ENCODE data around the gene DPH1.
"Not testable (repeated sequence)": the region's sequence is repeated elsewhere in the genome, so short reads cannot be mapped to it uniquely, and the experiment has no call there.

Gene DPH1

DNA sequence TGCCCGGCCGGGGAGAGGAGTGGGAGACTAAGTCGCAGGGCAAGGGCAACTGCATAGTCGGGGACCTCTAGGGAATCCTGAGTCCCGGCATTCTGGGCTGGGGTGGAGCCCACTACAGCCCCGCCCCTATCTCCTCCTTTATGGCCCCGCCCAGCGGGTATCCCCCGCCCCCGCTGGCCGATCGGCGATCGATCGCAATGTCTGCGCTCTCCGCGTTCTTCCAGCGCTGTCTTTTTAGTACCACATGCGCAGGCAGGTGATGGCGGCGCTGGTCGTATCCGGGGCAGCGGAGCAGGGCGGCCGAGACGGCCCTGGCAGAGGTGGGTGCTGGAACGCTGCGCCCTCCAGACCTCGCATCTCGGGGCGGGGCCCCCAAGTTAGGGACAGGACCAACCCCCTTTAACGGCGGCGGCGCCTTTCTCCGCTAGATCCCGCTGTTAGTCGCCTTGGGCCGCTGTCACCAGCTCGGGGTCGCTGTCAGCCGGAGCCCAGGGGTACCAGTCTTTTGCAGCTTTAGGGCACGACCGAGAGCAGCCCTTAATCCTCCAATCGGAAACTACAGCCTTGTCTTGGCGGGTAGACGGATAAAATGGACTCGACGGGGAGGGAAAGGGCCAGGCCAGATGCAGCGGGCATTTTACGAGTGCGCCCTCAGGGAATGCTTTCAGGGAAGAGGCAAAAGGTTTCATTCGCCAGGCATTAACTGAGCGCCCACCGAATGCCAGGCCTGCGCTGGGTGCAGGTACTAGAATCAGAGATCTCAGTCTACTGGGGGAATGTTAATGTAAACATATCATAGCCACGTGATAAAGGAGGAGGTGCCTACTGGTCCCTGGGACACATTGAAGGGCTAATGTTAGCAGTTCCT is at the start of gene DPH1:
Gene DPH1, plus strand, starts transcription at position 243 of the 868 bp plus-strand sequence. Its CDS starts 17 bp downstream, at position 260.
- FAIRE-seq, result peak; percentile 97
- peak; percentile 97 for DNase-seq (ENCODE audit: insufficient read length, low spot score)

GRCh38 chr17:1980665-1981250 is 49.2 kb upstream of the DPH1 start:
- no peak for FAIRE-seq

GRCh38 chr17:1982793-1983366 is 47.1 kb upstream of the DPH1 start:
- FAIRE-seq; DNase-seq (ENCODE audit: insufficient read length, low spot score): not testable (repeated sequence)

More at GRCh38 chr17:1980665-1981250, 49.2 kb upstream of the DPH1 start:
- no peak for DNase-seq (ENCODE audit: insufficient read length, low spot score)

DNA sequence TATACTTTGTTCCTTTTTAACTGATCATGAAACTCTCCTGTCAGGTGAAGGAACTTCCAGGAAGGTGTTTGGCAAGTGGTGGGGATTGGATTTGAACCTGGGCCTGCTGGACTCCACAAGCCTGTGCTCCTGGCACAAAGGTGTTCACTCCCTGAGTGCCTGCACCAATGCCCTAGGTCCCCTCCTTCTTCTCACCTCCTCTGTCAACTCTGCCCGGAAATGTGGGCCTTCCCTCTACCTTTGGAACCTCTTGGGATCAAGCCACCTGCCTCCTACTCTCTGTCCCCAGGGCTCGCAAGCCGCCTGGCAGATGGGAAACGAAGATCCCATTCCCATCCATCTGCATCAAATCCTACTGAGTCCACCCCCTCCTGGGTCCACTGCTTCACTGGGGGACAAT is 44.9 kb upstream of the DPH1 start:
- DNase-seq (ENCODE audit: insufficient read length, low spot score), result no peak
- FAIRE-seq, result no peak

DNA sequence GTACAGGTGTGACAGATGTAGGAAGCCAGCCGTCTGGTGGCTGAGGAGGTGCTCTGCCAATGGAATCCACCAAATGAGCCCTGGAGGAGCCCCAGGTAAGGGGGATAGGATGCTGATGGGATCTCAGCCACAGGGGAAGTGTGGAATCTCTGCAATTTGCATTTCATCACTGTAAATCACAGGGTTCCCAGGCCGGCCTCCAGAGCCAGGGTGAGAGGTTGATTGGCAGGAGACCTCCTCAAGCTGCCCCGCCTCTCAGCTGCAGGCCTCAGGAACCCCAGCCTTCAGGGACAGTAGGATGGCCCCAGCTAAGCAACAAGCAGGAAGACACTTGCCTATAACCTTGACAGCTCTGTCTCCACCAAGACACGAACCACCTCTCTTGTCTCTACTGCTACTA is 44.3 kb upstream of the DPH1 start:
- DNase-seq (ENCODE audit: insufficient read length, low spot score) (no peak), FAIRE-seq (no peak)

GRCh38 chr17:1986783-1987451 is 43.0 kb upstream of the DPH1 start:
- no peak for FAIRE-seq
- no peak for DNase-seq (ENCODE audit: insufficient read length, low spot score)

- DNase-seq (ENCODE audit: insufficient read length, low spot score) (no peak), FAIRE-seq (no peak)
These were observed 40.8 kb upstream of the DPH1 start for GRCh38 chr17:1989135-1989534.

GRCh38 chr17:1992541-1992940 is 37.4 kb upstream of the DPH1 start:
- DNase-seq (ENCODE audit: insufficient read length, low spot score) (no peak), FAIRE-seq (no peak)

GRCh38 chr17:1994707-1995106 is 35.2 kb upstream of the DPH1 start:
- DNase-seq (ENCODE audit: insufficient read length, low spot score) (no peak), FAIRE-seq (no peak)

DNA sequence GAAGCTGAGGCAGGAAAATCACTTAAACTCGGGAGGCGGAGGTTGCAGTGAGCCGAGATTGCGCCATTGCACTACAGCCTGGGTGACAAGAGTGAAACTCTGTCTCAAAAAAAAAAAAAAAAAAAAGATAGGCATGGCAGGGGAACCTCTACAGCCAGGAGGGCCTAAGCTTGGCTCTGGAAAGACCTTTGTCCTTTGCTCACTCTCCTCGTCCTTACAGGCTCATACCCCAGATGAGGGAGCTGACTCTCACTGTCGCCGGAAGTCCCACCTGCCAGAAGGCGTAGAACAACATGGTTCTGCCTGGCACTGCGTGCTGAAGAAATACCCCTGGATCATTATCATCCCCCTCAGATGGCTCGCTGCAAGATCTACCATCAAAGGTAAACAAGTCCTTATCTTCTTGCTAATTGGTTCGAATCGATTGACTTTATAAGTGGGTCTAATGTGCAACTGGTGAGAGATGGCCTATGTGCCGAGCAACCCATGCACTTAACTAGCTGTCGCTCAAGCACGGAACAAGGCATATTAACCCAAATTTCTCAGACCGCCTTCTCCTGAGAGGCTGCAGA is 34.5 kb upstream of the DPH1 start:
- DNase-seq (ENCODE audit: insufficient read length, low spot score), result no peak
- no peak for FAIRE-seq

DNA sequence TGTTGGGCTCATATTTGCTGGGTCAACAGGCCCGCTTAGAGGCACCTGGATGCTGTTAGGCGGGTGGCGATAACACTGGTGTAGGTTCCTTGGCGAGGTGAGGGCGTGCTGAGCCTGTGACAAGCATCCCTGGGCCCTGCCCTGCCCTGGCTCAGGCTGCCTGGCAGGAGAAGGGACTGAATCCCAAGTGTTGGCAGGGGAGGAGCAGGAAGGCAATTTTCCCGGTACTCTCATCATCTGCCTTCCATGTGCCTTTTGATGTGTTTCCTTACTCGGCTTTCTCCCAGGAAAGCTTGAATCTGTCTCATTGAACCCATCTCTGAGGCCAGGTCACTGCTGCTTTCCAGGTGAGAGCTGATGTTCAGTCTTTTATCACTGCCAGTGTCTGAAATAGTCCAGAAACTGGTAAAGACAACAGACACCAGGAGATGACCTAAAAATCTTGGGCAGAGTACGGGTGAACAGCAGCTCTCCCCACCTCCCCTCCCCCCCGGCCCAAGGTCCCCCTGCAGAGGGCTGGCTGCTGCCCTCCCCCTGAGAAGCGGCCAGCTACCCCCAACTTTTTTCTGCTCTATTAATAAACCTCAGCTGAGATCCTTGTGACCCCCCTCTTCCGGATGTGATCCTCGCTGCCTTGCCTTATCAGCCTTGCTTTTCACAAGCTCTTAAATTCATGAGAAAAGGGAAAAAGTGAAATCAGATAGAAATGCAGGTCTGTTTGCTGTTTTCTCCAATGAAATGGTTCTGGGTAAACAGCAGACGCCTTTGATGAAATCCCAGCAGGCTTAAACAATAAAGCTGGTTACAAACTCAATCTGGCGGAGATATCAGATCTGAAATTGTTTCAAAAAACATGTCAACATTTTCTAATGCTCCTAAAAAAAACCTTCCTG is 33.8 kb upstream of the DPH1 start:
- no peak for FAIRE-seq
- DNase-seq (ENCODE audit: insufficient read length, low spot score), result no peak

DNA sequence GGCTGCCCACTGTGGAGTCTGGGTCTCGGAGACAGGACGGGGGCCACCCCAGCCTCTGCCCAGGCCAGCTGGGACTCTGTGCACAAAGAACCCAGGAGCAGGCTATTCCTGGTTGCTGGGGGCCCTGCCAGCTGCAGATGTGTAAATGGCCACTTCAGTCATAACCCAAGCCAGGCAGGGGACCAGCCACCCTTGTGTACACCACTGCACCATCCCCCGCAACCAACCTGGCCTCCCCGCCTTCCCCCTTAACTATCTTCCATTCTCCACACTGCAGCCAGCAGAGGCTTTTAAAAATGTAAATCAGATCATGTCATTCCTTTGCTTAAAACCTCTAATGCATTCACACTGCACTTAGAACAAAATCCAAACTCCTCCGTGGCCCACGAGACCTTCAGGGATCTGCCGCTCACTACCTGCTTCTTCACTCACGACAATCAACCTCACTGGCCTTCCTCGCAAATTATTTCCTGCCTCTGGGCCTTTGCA is 33.1 kb upstream of the DPH1 start:
- no peak for FAIRE-seq
- no peak for DNase-seq (ENCODE audit: insufficient read length, low spot score)

GRCh38 chr17:1997289-1997926 is 32.5 kb upstream of the DPH1 start:
- FAIRE-seq (no peak), DNase-seq (ENCODE audit: insufficient read length, low spot score) (no peak)

DNA sequence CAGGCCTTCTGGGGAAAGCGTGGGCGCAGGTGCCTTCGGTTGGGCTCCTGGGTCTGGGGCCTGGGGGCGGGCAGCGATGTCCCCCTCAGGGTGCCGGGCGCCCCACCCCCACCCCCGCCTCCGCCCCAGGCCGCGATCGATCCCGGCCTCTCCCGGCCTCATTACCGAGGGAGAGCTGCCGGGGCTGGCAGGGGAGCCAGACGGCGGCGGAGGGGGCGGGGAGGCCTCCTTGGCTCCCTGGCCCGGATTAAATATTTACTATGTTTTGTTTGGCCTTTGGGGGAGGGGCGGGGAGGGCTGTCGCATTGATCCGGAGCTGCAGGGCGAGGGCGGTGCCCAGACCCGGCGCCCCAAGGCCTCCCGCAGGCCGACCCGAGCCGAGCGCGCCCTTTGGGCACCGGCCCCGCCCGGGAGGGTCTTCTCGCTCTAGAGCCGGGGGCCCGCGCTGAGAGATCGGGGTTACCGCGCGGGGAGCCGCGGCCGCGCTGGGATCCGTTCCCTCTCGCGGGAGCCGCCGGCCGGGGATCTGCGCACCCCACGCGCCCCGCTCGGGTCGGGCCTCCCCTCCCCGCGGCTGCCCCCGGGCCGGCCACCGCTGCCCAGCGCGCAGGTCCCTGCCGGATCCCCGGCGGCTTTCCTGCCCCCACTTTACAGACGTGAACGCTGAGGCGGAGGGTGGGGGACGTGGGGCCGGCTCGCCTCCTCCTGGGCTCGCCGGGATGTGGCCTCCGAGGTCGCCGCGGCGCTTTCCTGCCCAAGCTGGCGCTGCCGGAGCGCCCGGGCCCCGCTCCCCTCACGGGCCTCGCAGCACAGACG is 31.8 kb upstream of the DPH1 start:
- FAIRE-seq (no peak), DNase-seq (ENCODE audit: insufficient read length, low spot score) (no peak)

- FAIRE-seq (no peak), DNase-seq (ENCODE audit: insufficient read length, low spot score) (no peak)
These were observed 30.2 kb upstream of the DPH1 start for GRCh38 chr17:1999557-2000251.

DNA sequence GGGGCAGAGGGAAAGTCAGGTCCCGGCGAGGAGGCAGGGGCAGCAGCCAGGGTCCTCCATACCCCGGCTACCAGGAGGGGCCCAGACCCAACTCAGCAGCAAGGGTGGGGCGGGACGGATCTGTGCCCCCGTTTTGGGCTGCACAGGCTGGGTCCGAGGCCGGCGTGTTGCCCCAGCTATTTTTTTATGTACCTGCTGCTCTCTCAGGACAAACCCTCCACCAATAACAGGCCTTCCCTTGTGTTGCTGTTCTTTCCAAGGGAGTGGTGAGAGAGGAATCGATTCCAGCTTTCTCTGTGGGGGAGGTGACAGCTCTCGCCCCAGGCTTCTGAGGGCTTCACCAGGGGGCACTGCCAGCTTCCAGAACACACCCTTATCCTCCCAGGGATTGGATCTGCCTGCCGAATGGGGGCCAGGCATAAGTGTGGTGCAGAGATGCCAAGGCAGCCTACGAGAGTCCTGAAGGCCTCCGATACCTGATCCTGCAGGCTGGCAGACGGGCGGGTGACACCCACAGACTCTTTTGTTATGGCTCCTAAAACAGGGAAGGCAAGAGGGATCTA is 27.1 kb upstream of the DPH1 start:
- no peak for DNase-seq (ENCODE audit: insufficient read length, low spot score)
- no peak for FAIRE-seq

DNA sequence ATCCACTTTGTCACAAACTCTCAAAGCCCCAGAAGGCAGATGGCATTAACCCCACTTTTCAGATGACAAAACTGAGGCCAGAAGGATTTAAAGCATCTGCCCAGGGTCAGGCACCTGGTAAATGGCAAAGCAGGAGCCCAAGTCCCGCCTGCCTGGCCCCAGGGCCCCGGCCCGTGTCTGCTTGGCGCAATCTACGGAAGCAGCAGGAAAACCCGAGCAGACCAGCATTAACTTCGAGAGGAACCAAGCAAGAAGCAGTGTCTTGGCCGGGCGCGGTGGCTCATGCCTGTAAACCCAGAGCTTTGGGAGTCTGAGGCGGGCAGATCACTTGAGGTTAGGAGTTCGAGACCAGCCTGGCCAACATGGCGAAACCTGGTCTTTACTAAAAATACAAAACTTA is 26.4 kb upstream of the DPH1 start:
- FAIRE-seq (no peak), DNase-seq (ENCODE audit: insufficient read length, low spot score) (no peak)

Data from GM19239 (cell line).